ENCODE measurements around the gene NMNAT2.
"Not testable (repeated sequence)": the region's sequence is repeated elsewhere in the genome, so short reads cannot be mapped to it uniquely, and the experiment has no call there.

The NMNAT2 gene

DNA sequence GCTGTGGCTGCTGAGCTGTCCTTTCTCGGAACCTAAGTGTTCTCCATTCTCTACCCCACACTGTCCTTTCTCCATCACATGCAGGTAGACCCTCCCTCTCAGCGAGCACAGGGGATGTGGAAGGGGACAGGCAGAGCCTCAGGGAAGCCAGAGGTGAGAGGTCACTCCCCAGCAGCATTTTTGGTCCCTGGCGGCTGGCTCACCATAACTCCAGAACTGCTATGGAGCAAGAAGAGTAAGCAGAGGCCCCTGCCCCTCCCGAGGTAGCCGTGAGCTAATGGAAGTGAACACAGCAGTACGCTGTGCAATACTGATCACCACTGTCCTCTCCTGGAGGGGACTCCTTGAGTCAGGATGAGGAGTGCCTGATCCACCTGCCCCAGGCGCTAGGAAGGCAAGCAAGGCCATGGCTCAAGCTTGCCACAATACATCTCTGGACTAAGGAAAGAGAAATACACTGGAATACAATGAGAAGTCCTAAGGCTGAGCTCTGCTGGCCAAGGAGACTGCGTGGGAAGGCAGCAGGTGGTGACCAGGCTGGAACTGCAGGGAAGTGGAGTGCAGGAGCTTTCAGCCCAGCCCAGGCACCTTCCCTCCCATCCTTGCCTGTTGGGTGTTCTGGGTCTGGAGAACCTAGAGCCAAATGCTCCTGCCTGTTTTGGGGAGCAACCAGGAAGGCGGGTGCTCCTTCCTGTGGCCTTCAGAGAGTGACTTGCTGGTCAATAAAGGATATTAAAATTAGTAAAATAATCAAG lies 135.9 kb downstream of the NMNAT2 start:
- DNase-seq: no peak

GRCh38 chr1:183281553-183282091 lies 136.6 kb downstream of the NMNAT2 start:
- DNase-seq: peak; percentile 54

DNA sequence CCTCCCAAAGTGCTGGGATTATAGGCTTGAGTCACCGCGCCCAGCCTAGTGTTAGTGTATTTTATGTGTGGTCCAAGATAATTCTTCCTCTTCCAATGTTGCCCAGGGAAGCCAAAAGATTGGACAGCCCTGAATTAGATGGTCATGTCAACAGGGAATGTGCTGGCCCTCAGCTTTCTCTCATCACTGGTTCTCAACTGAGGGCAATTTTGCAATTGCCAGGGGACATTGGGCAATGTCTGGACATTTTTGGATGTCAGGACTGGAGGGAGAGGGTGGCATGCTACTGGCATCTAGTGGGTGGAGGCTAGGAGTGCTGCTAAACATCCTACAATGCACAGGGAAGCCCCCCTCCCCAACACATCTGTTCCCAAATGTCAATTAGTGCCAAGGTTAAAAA lies 137.1 kb downstream of the NMNAT2 start:
- DNase-seq: no peak

DNA sequence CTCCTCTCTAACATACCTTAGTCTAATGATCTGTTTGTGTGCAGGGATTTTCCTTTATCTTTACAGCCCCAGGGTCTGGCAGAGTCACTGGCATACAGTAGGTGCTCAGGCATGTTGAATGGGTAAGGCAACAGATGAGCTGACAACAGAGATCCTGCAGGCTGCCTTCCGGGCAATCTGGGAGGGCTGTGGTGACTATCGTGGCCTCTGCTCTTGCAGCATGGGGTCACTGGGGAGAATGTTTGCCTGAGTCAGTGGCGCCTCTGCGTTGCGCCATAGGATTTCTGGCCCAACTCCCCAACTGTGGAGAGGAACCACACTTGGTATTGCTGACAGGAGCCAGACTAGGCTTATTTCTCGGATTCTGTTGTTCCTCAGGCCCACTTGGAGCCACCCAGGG lies 138.3 kb downstream of the NMNAT2 start:
- DNase-seq: no peak

DNA sequence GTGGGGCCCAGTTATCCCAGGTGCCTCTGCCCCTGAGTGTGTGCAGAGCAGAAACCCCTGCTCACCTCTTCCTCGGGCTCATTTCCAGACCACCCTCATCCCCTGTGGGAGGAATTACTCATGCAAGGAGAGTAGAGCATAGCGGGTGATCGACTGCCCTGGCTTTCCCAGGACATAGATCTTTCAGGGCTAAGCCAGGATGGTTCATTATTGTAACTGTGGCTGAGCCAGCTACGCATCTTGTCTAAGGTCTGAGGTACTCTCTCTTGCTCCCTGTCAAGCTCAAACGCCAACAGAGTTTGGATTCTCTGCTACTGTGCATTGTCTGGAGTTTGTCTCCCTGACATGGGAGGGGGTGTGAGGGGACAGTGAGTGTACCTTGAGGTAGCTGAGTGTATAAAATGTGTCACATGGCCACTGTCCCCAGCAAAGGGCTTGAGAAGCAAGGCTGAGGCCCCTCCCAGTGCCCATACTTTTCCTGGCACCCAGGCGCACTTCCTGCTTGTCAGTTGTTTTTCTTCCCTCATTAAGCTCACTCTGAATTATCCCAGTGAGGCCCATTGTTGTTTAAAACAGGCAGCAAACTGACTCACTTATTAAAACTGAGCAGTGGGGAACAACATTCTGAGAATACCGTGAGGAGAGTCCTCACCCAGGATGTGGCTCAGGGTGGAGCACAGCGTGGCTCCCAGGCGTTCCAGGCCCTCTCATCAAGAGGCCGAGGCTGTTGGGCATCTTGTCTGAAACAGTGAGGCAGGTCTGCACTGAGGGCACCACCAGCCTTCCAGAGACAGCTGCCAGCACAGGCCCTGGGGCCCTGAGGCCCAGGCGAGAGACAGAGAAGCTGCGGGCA lies 139.2 kb downstream of the NMNAT2 start:
- DNase-seq: no peak

GRCh38 chr1:183277821-183278738 lies 140.1 kb downstream of the NMNAT2 start:
- DNase-seq: no peak

GRCh38 chr1:183276386-183277080 lies 141.6 kb downstream of the NMNAT2 start:
- DNase-seq: no peak

DNA sequence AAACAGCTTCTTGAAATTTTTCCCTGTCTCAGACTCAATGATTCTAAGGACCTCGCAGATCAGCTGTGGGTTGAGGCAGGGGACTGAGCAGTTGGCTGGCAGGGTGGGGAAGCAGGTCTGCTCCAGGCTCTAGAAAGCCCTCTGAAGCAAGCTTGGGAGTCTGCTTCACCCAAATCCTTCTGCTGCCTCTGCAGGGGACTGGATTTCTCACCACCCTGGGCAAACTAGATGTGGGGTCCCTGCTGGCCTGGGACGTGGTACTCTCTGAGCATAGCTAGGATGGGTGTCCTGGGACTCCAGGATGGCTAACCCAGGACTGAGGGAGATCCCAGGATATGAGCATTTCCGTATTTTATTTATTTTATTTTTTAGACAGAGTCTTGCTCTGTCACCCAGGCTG lies 142.9 kb downstream of the NMNAT2 start:
- DNase-seq: no peak

DNA sequence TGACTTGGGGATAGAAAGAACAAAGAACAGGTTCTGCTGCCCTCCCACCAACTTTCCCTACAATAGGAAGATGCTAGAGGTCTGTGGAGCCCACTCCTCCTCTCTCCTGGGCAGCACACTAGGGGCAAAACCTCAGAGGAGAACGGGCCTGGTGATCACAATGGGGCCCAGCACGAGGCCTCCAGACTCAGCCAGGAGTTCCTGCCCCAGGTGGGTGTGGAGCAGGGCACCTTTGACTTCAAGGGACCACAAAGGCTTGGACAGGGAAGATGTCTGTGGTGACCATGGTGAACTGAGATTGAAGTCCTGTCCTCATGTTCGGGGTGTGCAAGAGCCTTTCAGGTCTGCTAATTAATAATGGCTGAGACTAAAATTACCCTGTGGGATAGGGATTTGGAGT lies 143.3 kb downstream of the NMNAT2 start:
- no peak for DNase-seq

DNA sequence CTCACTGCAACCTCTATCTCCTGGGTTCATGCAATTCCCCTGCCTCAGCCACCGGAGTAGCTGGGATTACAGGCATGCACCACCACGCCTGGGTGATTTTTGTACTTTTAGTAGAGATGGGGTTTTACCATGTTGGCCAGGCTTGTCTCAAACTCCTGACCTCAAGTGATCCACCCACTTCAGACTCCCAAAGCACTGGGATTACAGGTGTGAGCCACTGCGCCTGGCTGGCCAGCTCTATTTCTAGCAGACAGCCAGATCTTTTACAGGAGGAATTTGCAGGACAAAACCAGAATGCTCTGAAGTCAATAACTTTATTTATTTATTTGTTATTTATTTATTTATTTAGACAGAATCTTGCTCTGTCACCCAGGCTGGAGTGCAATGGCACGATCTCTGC lies 144.2 kb downstream of the NMNAT2 start:
- not testable (repeated sequence) for DNase-seq

- DNase-seq: no peak
Observed at GRCh38 chr1:183273300-183273699, 144.9 kb downstream of the NMNAT2 start.

- DNase-seq: no peak
Observed at GRCh38 chr1:183272390-183272848, 145.8 kb downstream of the NMNAT2 start.

DNA sequence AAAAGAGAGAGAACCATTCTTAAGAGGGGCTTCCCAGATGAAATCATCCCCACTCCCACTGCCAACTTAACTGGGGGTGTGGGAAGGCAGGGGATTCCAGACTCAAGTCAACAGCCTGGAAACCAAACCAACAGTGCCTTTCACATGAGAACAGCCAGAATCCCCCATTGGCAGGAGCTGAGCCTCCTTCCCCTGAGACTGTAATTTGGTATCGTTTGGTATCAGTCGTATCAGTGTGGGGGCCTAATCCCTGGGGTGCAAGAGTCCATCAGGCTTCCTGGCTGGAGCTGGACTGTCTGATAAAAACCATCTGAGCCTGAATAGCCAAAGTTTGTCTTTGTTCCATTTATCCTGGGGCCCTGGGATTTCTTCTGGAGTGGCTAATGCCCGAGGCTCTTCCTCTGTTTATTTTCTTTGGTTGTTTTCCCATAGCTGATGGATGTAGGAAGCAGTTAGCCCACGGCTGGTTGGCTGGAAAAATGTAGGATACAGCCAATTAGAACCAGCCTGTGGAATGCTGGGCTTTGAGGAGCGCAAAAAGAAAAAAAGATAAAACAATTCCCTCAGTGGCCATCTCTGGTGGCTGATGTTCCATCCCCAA lies 147.5 kb downstream of the NMNAT2 start:
- DNase-seq: no peak

GRCh38 chr1:183267646-183268431 lies 150.3 kb downstream of the NMNAT2 start:
- no peak for DNase-seq

- no peak for DNase-seq
Observed at GRCh38 chr1:183263886-183264602, 154.1 kb downstream of the NMNAT2 start.

DNA sequence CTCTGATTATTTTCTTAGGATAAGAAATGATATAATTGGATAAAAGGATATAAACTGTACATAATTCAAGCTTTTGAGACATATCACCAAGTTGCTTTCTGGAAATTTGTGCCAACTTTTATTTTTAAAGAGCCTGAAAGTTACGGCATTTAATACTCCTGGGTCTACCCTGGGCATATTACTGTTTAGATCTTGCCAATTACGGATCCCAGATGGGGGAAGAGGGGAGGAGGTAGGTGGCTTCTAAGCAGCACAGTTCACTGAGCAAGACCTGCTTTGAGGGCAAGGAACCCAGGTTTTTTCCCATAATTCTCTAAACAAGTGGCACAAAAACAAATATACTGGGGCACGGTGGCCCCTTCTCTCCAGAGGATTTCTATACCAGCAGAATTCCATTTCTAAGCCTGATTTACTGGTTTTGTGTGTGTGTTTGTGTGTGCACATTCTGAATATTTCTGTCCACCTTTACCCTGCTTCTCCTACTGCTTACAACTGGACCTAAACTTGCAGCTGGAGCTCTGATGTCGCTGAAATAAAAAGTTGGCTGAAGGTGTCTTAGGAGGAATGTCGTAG lies 155.5 kb downstream of the NMNAT2 start:
- no peak for DNase-seq

DNA sequence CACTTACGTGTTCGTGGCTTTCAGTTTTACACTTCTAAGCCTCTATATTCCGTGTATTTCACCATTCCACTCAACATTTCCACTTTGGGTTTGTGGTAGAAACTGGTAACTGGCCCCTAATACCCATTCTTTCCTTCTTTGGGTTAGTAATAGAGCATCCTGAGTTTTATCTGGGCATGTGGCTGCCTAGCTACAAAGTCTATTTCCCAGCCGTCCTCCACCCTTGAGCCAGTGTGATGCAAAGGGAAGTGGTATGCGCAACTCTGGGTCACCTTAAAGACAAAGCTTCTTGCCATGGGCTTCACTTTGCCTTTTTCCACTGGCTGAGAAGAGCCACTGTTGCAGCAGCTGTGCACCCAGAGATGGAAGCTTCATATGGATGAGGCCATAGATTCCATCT lies 158.3 kb downstream of the NMNAT2 start:
- DNase-seq: no peak

- DNase-seq: no peak
Observed at GRCh38 chr1:183255073-183255472, 163.1 kb downstream of the NMNAT2 start.

- no peak for DNase-seq
Observed at GRCh38 chr1:183251959-183252450, 166.2 kb downstream of the NMNAT2 start.
